LNCaP clone FGC (cell line): ENCODE measurements around the gene BLACAT1.

Experiments used
- DNase-seq: peaks from one replicate; pipeline ENCODE4 v3.0.0-alpha.2; 2011; ENCODE audit warnings: low read depth
- H3K4me3 ChIP-seq: 2 replicates; pipeline ENCODE4 v1.5.1; 2011; ENCODE audit warnings: mild to moderate bottlenecking, low read depth, low read length, control low read depth
- CTCF ChIP-seq: IDR thresholded peaks from 2 replicates; pipeline ENCODE4 v1.5.1; 2012; ENCODE audit warnings: mild to moderate bottlenecking; ENCODE audit not compliant: control insufficient read depth, insufficient read depth; ENCODE audit errors: extremely low read depth

BLACAT1 gene

DNA sequence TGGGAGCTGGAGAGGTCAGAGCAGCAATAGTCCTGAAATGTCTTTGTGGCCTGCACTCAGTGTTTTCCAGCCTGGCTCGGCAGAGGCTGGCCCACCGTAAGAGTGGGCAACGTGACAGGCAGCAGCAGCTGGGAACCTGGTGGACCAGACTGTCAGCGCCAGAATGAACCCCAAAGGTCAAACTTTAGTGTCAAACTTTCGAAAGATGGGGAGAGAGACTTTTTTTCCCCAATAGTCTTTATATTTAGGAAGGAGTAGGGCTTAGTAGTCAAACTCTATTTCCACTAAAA, 10.3 kb downstream of the BLACAT1 start:
- DNase-seq: no peak
- TF ChIP-seq CTCF: no peak
- H3K4me3 ChIP-seq: no peak overlapping the region

DNA sequence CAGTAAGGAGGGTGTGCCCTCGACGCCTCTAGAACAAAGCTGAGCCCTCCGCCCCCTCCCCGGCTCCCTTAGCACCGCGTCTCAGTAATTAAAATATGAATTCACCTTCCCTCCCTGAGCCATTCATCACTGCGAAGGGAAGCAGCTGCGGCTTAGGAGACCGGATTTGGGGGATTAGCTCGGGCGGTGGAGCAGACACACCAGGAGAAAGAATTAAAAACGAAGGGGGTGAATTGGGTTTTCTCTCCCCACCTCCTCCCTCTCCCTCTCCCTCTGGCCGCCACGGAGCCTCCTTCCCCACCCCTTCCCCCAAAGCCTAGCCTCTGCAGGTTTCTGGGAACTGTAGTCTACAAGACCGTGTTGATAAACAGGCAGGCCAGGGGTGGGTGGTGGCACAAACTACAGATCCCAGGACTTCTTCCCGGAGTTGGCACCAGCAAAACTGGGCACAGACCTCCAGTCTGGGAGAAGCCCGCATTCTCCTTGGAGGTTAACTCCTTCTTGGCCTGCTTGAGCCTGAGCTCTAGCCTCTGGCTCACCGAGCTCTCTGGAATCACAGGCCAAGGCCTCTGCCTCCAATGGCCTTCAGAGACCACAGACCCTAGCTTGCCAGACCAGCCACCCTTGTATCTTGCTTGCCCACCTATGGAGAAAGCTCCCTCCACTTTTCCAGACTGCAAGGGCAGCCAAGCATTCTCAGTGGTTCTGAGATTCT, 10.8 kb downstream of the BLACAT1 start:
- DNase-seq: no peak
- no peak overlapping the region for H3K4me3 ChIP-seq
- TF ChIP-seq CTCF: no peak

- no peak overlapping the region for H3K4me3 ChIP-seq
- TF ChIP-seq CTCF: no peak
- no peak for DNase-seq
Measured at GRCh38 chr1:205444300-205444930, 11.4 kb downstream of the BLACAT1 start.

DNA sequence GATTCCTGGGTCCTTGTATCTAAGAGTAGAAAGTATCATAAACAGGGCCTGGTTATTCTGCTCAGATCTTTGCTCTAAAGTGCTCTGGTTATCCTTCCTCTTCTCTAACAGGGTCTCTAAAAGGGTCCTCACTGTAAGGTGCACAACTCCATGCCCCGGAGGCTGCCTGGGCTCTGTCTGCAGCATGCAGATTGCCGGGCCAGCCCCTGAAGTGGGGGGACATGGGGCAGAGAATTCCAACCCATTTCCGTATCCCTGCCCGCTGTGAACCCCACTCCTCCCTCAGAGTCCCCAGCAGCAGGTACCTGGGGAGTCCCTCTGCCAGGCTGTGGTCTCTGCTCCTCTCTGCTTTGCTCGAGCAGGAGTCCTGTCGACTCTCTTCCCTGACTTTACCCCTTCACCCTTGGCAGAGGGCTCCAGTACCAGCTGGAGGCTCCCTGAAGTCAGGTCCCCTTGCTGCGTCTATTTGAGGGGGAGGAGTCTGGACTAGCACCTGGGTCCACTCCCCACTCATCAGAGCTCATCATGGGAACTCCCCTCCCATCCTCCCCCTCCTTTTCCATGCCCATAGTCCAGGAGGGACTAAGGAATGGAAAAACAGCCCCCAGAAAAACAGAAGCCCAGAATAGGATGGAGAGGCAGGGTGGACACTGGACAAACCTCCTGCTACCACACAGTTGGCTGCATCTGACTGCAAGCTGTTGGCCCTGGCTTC, 12.1 kb downstream of the BLACAT1 start:
- TF ChIP-seq CTCF: no peak
- H3K4me3 ChIP-seq: no peak overlapping the region

DNA sequence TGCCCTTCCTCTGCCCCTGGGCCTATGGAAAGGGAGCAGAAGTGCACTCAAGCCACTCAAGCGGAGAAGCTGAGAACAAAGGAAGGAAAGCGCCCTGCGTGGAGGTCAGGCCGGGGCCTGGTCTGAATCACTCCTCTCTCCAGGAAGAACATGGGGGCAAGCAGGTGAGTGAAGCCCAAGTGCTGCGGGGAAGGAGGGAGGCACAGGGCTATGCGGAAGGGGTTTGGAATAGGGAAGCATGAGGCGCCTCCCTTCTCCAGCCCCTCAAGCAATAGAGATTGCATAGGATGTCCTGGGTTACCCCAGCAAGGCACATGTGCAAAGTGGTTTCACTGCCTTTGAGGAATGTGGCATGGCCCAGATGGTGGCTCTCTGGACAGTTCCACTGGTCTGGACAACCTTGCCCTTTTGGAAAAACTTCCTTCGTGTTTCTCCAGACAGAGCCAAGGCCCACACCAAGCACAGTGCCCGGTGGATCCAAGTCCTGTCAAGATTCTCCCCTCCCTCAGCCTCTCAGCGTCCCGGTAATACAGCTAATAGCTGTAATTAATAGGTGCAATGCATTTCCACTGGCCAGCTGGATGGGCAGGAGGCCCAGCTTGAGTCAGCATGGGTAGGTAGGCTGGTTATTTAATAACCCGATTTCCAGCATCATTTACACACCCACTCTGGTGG, 13.7 kb downstream of the BLACAT1 start:
- TF ChIP-seq CTCF: no peak
- no peak for DNase-seq
- no peak overlapping the region for H3K4me3 ChIP-seq

More for the DNA sequence above, 12.1 kb downstream of the BLACAT1 start:
- no peak for DNase-seq

DNA sequence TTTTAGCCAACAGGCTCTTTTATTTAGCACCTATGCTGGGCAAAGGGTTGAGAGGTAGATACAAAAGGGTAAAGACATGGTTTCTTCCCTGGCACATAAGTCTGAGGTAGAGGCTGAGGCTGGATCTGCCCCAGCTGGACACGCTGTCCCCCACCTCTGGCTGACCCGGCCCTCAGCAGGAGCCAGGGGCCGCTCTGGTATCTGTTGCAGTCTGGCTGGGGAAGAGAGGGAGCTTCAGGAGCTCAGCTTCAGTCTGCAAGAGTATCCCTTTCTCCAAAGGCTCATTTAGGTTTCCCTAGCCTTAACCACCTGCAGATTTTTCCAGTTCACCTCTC, 14.2 kb downstream of the BLACAT1 start:
- DNase-seq: no peak
- TF ChIP-seq CTCF: no peak
- H3K4me3 ChIP-seq: no peak overlapping the region
